Left renal pelvis (tissue), 4 donors: ENCODE data around the gene NPHP3. TPM values are rescaled to one million over a fixed set of nuclear protein-coding genes. Genes with fewer than 3 reads are reported as not detected.
"Not testable (repeated sequence)": the region's sequence is repeated elsewhere in the genome, so short reads cannot be mapped to it uniquely, and the experiment has no call there.

ENCODE experiments used
- DNase-seq, 4 donors: peaks; one replicate each; pipeline ENCODE4 v3.0.0-alpha.2; 2013; ENCODE audit warnings: low read depth in 4 of 4, low spot score in 3 of 4
- polyA plus RNA-seq, 4 donors: library from polyadenylated mRNA; unstranded; fragments of 120-200 nt; gene quantifications; one replicate each; pipeline ENCODE4 v1.2.1, GENCODE V29; 2013; ENCODE audit not compliant: insufficient read length in 4 of 4

NPHP3 gene
- polyA plus RNA-seq, 4 donors = 38.5 to 60.8 (median 49.5) TPM

GRCh38 chr3:132645058-132645457 is 77.2 kb downstream of the NPHP3 start:
- no peak for DNase-seq

- DNase-seq = no peak
These were observed 78.8 kb downstream of the NPHP3 start for GRCh38 chr3:132643366-132643765.

DNA sequence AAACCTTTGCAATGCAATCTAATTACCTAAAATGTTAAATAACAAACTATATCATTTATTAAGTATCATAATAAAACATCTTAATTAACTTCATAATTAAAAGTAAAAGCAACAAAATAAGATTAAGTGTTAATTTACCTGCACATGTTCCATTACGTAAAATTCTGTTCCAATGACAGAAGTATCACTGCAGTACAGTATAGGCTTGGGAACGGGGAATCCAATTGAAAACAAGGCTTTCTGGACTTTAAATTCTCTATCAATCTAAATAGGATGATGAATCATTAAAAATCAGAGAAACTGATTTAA is 79.7 kb downstream of the NPHP3 start:
- DNase-seq = no peak

DNA sequence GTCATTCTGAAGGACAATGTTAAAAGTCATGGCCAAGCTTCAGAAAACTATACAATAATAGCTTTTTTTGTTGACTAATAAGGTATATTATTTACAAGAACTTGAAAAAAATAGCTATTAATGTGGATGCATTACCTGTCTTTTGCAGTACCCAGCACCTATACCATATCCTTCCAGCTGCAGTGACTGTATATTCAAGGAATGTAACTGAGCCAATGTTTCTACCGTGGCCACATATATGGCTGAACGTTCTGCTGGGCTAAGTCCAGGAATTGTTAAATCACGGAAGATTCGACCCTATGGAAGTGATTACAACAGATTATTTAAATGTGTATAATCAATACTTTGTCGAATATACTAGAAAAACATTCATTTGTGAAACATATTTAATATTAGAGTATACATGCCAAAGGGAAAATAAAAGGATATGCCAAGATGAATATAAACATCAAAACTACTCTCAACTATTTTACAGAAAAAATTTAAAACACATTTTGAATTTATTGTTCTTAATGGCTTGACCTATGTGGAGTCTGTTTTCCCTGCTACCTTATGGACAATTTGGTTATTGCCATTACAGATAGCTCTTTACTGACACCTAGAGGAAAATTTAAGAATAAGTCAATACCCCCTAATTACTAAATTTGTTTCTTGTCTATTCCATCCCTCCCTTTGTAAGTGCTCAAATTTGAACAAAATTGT is 80.2 kb downstream of the NPHP3 start:
- no peak for DNase-seq

- not testable (repeated sequence) for DNase-seq
These were observed 80.8 kb downstream of the NPHP3 start for GRCh38 chr3:132641427-132641826.

DNA sequence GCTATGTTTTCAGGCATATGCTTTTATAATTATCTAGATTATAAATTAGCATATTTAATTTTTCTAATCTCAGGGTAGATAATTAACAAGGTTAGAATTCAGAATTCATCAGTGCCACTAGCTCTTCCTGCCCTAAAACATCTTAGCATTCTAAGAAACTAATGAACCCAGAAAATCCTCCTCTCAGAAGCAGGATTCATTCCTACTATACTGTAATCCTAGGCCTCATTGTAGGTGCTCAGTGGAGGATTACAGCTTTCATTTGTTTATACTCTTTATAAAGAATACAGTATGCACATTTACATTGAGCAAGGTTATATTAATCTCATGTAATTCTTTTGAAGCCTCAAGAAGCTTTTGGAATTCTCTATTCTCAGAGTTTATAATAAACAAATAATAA is 83.5 kb downstream of the NPHP3 start:
- no peak for DNase-seq

DNA sequence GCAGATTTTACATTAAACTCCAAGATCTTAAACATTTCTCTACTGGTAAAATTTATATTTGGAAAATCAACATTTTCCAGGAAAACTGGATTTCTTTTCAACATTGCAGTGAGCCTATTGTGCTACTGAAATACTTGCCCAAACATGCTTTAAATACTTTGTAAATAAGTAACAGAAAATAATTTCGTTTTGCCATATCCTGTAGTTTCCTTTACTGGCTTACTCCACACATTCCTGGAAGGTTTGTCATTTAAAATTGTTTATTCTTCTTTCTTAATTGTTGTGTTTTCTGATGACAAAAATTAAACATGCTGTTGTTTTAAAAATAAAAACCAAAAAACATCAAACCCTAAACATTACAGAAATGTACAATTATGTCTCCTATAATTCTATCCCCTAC is 84.6 kb downstream of the NPHP3 start:
- no peak for DNase-seq

- DNase-seq = no peak
These were observed 87.2 kb downstream of the NPHP3 start for GRCh38 chr3:132635052-132635451.

Other genes with a start within 250 kb of the NPHP3 start
- 1 to 10 TPM; 1.6 to 6.6 (median 2.2) TPM for gene ACKR4, start 125.1 kb downstream of the NPHP3 start, polyA plus RNA-seq
- gene ACAD11, start 62.6 kb downstream of the NPHP3 start, polyA plus RNA-seq = 10 to 100 TPM; 22.3 to 45.7 (median 31.9) TPM
- gene UBA5, start 62.1 kb downstream of the NPHP3 start, polyA plus RNA-seq = 10 to 100 TPM; 48.7 to 71.1 (median 68.2) TPM